Measurements from ENCODE around the gene TNS1. TPM values are rescaled to one million over a fixed set of nuclear protein-coding genes. Genes with fewer than 3 reads are reported as not detected.
A peak's percentile ranks its signal among the peaks of the same experiment; 100 is the strongest.

TNS1 gene
- total RNA-seq, 1 experiment from 2014 or later: 4.5 TPM

GRCh38 chr2:217947383-217948350, 55.1 kb downstream of the TNS1 start:
- H3K27me3 Mint-ChIP-seq (ENCODE audit: low read depth): no peaks in the 10 kb centered on the region
- H3K9me3 Mint-ChIP-seq: no peaks in the 10 kb centered on the region
- H3K27ac Mint-ChIP-seq: no peak overlapping the region
- DNase-seq (ENCODE audit: low spot score) (peak; percentile 54), ATAC-seq (peak; percentile 72)
- no peaks in the 10 kb centered on the region for H3K36me3 Mint-ChIP-seq
- ChIA-PET POLR2A (interaction anchor here (0.6 to 1.4 kb wide), 3 partner anchors 10 to 61 kb away, joined by 3 to 11 read pairs (median 3); no protein-coding TSS in a partner anchor), CTCF (interaction anchor here (0.7 to 3.5 kb wide), 35 partner anchors 9 to 191 kb away, joined by 3 to 27 read pairs (median 4); partner anchors contain the start of gene TNS1)
- no peak overlapping the region for H3K4me3 Mint-ChIP-seq
- H3K4me1 Mint-ChIP-seq: peaks cover 42% of the 10 kb centered on the region
- TF ChIP-seq ESRRA (CRISPR knock-in tag; IDR thresholded peaks at IDR 0.05; ENCODE audit: borderline replicate concordance) (no peak), TCF7 (CRISPR knock-in tag; IDR thresholded peaks at IDR 0.05; ENCODE audit: low read depth) (no peak), ZNF121 (CRISPR knock-in tag; IDR thresholded peaks at IDR 0.05) (no peak), ZNF396 (CRISPR knock-in tag; IDR thresholded peaks at IDR 0.05; ENCODE audit: borderline replicate concordance) (no peak), NFYB (CRISPR knock-in tag; conservative IDR thresholded peaks at IDR 0.05; ENCODE audit: low read depth) (no peak)

- Mint-ChIP-seq H3K4me1 (peaks cover 33% of the 10 kb centered on the region), H3K27me3 (ENCODE audit: low read depth) (no peaks in the 10 kb centered on the region; the same call in 1 of the 2 replicates), H3K9me3 (no peaks in the 10 kb centered on the region), H3K4me3 (no peak overlapping the region), H3K27ac (no peak overlapping the region), H3K36me3 (no peaks in the 10 kb centered on the region)
- ChIA-PET POLR2A (interaction anchor here (1.4 kb wide), 1 partner anchor 26 kb away, joined by 3 read pairs; no protein-coding TSS in a partner anchor), CTCF (interaction anchor here (3.1 to 3.5 kb wide), 3 partner anchors 13 to 48 kb away, joined by 16 to 27 read pairs (median 26); no protein-coding TSS in a partner anchor)
- ATAC-seq (no peak), DNase-seq (ENCODE audit: low spot score) (peak; percentile 4)
- TF ChIP-seq ZNF423 (CRISPR knock-in tag; IDR thresholded peaks at IDR 0.05) (no peak), FOXJ3 (CRISPR knock-in tag; IDR thresholded peaks at IDR 0.05; ENCODE audit: borderline replicate concordance) (no peak), NFATC4 (CRISPR knock-in tag; IDR thresholded peaks at IDR 0.05) (no peak), ZMAT4 (CRISPR knock-in tag; IDR thresholded peaks at IDR 0.05) (no peak), ZSCAN18 (CRISPR knock-in tag; IDR thresholded peaks at IDR 0.05) (no peak), RORB (CRISPR knock-in tag; IDR thresholded peaks at IDR 0.05) (no peak), IRF2 (CRISPR knock-in tag; IDR thresholded peaks at IDR 0.05; ENCODE audit: borderline replicate concordance, low read depth) (no peak), MLX (CRISPR knock-in tag; IDR thresholded peaks at IDR 0.05) (no peak), EMX1 (CRISPR knock-in tag; IDR thresholded peaks at IDR 0.05) (no peak), JAZF1 (CRISPR knock-in tag; IDR thresholded peaks at IDR 0.05) (no peak), AR (CRISPR knock-in tag; IDR thresholded peaks at IDR 0.05) (no peak), CBFB (CRISPR knock-in tag; IDR thresholded peaks at IDR 0.05; ENCODE audit: low read depth) (no peak), ZNF138 (CRISPR knock-in tag; conservative IDR thresholded peaks at IDR 0.05) (no peak), ZNF416 (CRISPR knock-in tag; IDR thresholded peaks at IDR 0.05) (no peak), RELA (CRISPR knock-in tag; IDR thresholded peaks at IDR 0.05; ENCODE audit: borderline replicate concordance) (no peak), FOXP1 (CRISPR knock-in tag; IDR thresholded peaks at IDR 0.05; ENCODE audit: borderline replicate concordance) (no peak), ATF3 (CRISPR knock-in tag; conservative IDR thresholded peaks at IDR 0.05) (no peak)
Measured at GRCh38 chr2:217946051-217946450, 56.7 kb downstream of the TNS1 start.

Data from WTC11 (cell line).